HG03558 (cell line): ENCODE data around the gene UGT2A2.
"Not testable (repeated sequence)": the region's sequence is repeated elsewhere in the genome, so short reads cannot be mapped to it uniquely, and the experiment has no call there.

ENCODE experiments used
- ATAC-seq: cut with Tn5 transposase; IDR thresholded peaks from one replicate; pipeline ENCODE4 v1.9.1; 2021; ENCODE audit warnings: moderate number of reproducible peaks; ENCODE audit not compliant: unreplicated experiment; ENCODE audit errors: extremely low read depth

Gene UGT2A2

GRCh38 chr4:69639542-69639941, at the start of gene UGT2A2:
UGT2A2 (minus strand) TSS chr4:69639642; CDS start chr4:69639640, 2 bp downstream.
- no peak for ATAC-seq

- ATAC-seq: no peak
Measured at GRCh38 chr4:69684804-69685203, 45.4 kb upstream of the UGT2A2 start.

- ATAC-seq: no peak
Measured at GRCh38 chr4:69668680-69669079, 29.2 kb upstream of the UGT2A2 start.

DNA sequence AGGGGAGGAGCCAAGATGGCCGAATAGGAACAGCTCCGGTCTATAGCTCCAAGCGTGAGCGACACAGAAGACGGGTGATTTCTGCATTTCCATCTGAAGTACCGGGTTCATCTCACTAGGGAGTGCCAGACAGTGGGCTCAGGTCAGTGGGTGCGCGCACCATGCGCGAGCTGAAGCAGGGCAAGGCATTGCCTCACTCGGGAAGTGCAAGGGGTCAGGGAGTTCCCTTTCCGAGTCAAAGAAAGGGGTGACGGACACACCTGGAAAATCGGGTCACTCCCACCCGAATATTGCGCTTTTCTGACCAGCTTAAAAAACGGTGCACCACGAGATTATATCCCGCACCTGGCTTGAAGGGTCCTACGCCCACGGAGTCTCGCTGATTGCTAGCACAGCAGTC, 24.6 kb upstream of the UGT2A2 start:
- ATAC-seq: not testable (repeated sequence)

GRCh38 chr4:69661130-69661803, 21.8 kb upstream of the UGT2A2 start:
- ATAC-seq: not testable (repeated sequence)

- no peak for ATAC-seq
Measured at GRCh38 chr4:69658133-69658532, 18.7 kb upstream of the UGT2A2 start.

GRCh38 chr4:69656653-69657158, 17.3 kb upstream of the UGT2A2 start:
- ATAC-seq: no peak

GRCh38 chr4:69653147-69653546, 13.7 kb upstream of the UGT2A2 start, which contains the start of gene UGT2A1:
UGT2A1 (minus strand) TSS chr4:69653247; CDS start chr4:69647644, 5,603 bp downstream.
- no peak for ATAC-seq

DNA sequence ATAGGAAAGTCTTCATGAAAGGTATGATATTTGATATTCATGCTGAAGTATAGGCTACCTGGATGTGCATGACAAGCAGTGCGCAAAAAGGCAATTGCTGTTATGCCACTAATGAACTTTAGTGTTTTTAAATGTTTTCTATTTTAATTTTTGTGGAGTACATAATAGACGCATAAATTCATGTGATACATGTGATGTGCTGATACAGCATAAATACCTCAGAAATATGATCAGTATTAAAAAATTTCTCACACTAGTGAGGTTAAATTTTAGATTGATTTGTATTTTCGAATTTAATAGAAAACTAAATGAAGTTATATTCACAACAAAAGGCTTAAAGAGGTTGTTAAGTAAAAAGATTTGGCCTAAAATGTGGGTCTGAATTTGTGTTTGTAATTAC, 11.4 kb upstream of the UGT2A2 start:
- no peak for ATAC-seq

- no peak for ATAC-seq
Measured at GRCh38 chr4:69649629-69650028, 10.2 kb upstream of the UGT2A2 start.

GRCh38 chr4:69649207-69649606, 9.8 kb upstream of the UGT2A2 start:
- no peak for ATAC-seq

GRCh38 chr4:69642961-69643360, 3.5 kb upstream of the UGT2A2 start:
- no peak for ATAC-seq

DNA sequence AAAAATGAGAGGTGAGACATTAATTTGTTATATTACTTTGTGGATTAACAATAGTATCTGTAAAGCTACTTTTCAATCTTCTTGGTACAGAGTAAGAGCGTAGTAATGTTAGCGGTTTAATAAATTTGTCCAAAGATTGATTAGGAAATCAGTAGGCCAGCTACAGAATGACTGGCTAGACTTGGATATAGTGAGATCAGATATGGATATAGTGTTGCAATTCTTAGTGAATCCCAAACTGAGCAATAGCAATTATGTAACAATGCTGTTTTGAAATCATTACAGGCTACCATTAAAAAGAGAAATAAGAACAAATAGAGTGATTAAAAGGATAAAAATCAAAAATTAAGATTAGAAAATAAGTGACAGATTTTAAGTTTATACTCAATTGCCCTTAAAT, 847 bp upstream of the UGT2A2 start:
- no peak for ATAC-seq

- no peak for ATAC-seq
Measured at GRCh38 chr4:69617083-69617694, 22.3 kb downstream of the UGT2A2 start.

- no peak for ATAC-seq
Measured at GRCh38 chr4:69610484-69610883, 29.0 kb downstream of the UGT2A2 start.

- no peak for ATAC-seq
Measured at GRCh38 chr4:69601065-69601464, 38.4 kb downstream of the UGT2A2 start.

DNA sequence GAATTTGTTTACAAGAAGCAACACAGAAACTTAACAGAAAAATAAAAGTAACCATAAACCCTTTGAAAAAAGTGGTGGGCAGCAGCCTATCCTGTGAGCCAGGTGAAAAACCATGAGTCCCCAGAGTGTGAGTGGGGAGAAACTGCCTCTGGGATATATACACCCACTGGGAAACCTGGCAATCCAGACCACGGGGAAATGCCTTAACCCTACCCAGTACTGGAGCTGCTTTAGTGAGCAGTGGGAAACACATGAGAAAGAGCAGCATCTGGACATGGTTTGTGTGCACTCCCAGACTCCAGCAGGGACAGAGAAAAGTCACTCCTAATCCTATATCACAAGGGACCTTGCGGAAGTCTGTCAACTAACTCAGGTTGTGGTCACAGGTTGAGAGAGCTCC, 39.4 kb downstream of the UGT2A2 start:
- ATAC-seq: no peak

- no peak for ATAC-seq
Measured at GRCh38 chr4:69594382-69594781, 45.1 kb downstream of the UGT2A2 start.

- no peak for ATAC-seq
Measured at GRCh38 chr4:69591364-69591763, 48.1 kb downstream of the UGT2A2 start.

- no peak for ATAC-seq
Measured at GRCh38 chr4:69589884-69590283, 49.6 kb downstream of the UGT2A2 start.

- ATAC-seq: no peak
Measured at GRCh38 chr4:69584135-69584534, 55.3 kb downstream of the UGT2A2 start.

DNA sequence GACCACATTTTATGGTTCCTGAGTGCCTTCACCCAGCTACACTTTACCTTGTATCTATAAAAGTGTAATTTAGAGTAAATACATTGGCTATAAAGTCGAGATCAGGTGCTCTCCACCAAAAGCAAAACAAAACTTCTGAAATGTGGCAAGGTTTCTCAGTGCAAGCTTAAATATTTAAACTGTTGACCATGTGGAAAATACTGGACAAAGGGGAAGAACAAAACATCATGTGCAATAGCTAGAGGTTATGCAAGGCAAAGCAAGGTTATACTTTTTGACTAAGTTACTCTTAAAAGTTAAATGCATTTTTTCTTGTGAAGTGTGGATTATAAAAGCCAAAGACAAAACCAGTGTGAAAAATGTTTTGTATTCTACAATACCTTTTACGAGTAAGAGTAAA, 55.9 kb downstream of the UGT2A2 start:
- ATAC-seq: no peak
